GM21367 (cell line): ENCODE results near the gene MUC4.
"Not testable (repeated sequence)": the region's sequence is repeated elsewhere in the genome, so short reads cannot be mapped to it uniquely, and the experiment has no call there.

Experiments
- ATAC-seq: cut with Tn5 transposase; IDR thresholded peaks from one replicate; pipeline ENCODE4 v1.9.1; 2021; ENCODE audit not compliant: unreplicated experiment

Gene MUC4

GRCh38 chr3:195785781-195786405 lies 25.8 kb downstream of the MUC4 start:
- not testable (repeated sequence) for ATAC-seq

GRCh38 chr3:195784031-195784430 lies 27.7 kb downstream of the MUC4 start:
- not testable (repeated sequence) for ATAC-seq

- ATAC-seq = not testable (repeated sequence)
Measured at GRCh38 chr3:195781236-195781635, 30.5 kb downstream of the MUC4 start.

DNA sequence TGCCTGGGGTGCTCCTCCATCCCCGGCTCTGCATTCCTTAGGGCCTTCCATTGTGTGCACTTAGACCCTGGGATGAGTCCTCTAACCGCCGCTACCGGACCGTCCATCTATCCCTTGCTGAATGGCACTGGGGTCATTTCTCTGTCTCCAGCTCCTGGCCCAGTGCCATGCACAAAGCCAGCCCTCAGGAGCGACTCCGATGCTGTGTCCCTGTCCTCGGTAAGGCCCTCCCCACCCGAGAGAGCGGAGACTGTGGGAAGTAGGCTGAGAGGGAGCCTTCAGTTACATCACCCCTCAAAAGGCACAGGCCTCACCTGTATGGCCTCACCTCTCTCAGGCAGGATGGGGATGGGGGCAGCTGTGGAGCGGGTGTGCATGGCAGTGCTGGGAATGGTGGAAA lies 33.8 kb downstream of the MUC4 start:
- ATAC-seq = no peak

DNA sequence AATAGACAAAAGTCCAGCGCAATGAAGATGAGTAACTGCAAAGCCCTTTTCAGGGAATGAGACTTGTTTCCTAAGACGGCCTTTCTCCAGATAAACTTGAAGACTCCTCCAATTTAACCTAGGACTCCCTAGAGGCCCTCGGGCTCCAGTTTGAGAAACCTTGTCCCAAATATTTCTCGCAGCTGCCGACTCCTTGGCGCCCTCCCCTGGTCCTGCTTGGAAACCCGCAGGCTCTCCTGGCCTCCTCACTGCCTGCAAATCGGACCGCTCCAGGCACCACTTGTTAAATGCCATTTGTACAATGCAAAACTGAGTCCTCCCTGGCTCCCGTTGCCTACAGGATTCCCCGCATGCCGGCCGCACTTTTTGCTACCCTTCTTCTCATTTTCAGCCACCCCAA lies 36.8 kb downstream of the MUC4 start:
- no peak for ATAC-seq

- ATAC-seq = no peak
Measured at GRCh38 chr3:195773956-195774537, 37.7 kb downstream of the MUC4 start.

DNA sequence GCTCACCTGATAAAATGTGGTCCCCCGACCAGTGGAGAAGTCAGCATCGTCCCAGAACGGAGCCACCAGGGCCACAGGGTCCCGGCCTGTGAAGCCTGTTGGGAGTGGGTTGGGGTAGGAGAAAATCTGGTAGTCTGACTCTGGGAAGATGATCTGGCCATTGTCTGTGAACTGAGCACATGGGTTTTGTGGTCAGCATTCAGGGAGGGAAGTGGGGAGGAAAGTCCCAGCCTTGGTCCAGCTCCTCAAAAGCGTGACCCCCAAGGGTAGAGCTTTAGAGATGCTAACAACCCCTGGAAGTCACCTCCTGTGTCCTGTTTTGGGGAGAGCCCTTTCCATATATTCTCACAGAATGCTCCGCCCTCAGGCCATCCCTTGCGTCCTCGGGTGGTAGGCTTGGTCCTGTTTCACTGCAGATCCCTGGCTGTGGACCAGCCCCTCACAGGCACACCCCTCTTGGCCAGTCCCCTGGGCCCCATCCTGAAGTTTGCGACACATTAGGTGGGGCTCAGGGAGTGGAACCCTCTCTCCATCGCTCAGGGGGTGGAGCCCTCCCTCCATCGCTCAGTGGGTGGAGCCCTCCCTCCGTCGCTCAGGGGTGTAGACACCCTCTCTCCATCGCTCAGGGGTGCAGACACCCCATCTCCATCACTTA lies 40.0 kb downstream of the MUC4 start:
- no peak for ATAC-seq

DNA sequence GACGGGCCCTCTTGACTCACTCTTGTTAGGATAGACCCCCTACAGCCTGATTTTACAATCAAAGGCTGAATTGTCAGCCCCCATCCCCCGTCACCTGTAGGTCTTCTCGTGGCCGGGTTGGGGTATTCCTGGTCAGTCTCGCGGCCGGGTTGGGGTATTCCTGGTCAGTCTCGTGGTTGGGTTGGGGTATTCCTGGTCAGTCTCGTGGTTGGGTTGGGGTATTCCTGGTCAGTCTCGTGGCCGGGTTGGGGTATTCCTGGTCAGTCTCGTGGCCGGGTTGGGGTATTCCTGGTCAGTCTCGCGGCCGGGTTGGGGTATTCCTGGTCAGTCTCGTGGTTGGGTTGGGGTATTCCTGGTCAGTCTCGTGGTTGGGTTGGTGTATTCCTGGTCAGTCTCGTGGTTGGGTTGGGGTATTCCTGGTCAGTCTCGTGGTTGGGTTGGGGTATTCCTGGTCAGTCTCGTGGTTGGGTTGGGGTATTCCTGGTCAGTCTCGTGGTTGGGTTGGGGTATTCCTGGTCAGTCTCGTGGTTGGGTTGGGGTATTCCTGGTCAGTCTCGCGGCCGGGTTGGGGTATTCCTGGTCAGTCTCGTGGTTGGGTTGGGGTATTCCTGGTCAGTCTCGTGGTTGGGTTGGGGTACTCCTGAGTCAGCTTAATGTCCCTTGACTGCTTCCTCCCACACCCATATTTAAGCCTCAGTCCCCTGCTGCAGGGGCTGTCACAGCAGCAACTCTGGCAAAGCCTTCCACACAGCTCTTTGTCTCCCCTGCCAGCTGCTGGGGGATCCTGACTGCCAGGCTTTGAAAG lies 40.7 kb downstream of the MUC4 start:
- not testable (repeated sequence) for ATAC-seq

- ATAC-seq = no peak
Measured at GRCh38 chr3:195770081-195770840, 41.5 kb downstream of the MUC4 start.

GRCh38 chr3:195769551-195769950 lies 42.2 kb downstream of the MUC4 start:
- ATAC-seq = no peak

DNA sequence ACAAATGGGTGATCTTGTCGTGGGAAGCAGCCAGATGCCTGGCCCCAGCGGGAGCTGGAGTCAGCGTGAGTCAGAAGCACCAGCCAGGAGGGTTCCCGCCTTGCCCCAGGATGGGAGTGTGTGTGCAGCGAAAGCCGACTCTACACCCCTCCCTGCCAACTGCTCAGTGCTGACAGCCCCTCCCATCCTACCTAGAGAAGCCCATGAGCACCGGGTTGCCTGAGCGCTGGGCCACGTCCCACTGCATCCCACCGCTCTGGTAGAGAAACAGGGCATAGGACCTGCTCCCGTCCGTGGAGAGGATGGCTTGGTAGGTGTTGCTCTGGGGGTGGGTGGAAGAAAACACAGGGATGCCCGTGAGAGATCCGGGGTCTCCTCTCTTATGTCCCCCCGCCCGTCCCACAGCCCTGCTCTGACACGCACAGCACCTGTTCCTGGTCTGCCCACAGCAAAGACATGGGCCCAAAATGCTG lies 42.9 kb downstream of the MUC4 start:
- no peak for ATAC-seq

- no peak for ATAC-seq
Measured at GRCh38 chr3:195768414-195768813, 43.3 kb downstream of the MUC4 start.

- no peak for ATAC-seq
Measured at GRCh38 chr3:195767792-195768191, 43.9 kb downstream of the MUC4 start.

DNA sequence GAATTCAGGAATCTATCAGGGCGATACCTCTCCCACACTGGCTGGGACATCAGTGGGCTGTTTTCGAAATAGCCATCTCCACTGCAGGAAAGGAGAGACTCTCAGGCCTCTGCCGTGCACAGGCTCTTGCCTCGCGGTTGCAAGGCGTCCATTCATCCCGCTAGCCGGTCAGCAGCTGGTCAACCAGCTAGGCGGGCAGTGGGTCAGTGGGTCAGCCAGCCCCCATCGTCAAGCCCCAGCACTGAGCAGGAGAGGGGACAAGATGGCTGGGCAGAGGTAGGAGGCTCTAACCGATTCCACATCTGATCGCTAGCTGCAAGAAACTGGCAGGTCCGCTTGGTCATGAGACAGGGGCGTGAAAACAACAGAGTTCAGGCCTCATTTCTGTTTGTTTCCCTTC lies 45.1 kb downstream of the MUC4 start:
- ATAC-seq = no peak

DNA sequence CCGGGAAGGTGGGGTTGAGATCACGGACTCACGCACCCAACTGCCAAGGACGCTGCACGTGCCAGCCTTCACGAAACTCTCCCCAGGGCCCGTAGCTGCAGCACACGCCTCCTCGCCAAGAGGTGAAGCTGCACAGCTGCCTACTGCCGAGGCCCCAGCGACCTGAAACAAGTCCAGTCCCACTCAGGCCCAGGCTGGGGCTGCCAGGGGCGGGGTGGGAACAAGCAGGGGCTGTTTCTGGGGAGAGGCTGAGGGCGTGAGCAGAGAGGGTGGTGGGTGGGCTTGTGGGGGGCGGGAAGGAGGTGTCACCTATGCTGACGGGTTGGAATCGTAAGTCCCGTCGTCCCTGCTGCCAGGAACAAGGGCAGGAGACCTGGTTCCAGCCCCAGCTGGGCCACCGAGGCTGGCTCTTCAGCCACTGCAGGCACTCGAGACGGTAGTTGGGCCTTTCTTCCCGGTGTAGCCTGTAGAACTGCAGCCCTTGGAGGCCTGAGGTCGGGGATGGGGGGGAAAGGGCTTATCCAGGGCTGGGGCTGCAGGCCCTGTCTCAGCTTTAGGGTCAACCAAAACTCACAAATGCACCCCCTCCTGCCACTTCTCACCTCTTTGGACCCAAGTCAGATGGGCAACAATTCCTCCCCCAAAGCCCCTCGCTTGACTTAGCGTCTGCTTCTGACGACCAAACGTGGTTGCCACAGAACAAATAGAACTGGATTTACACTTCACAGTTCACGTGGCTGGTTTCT lies 46.6 kb downstream of the MUC4 start:
- no peak for ATAC-seq

- no peak for ATAC-seq
Measured at GRCh38 chr3:195763843-195764825, 47.6 kb downstream of the MUC4 start.

DNA sequence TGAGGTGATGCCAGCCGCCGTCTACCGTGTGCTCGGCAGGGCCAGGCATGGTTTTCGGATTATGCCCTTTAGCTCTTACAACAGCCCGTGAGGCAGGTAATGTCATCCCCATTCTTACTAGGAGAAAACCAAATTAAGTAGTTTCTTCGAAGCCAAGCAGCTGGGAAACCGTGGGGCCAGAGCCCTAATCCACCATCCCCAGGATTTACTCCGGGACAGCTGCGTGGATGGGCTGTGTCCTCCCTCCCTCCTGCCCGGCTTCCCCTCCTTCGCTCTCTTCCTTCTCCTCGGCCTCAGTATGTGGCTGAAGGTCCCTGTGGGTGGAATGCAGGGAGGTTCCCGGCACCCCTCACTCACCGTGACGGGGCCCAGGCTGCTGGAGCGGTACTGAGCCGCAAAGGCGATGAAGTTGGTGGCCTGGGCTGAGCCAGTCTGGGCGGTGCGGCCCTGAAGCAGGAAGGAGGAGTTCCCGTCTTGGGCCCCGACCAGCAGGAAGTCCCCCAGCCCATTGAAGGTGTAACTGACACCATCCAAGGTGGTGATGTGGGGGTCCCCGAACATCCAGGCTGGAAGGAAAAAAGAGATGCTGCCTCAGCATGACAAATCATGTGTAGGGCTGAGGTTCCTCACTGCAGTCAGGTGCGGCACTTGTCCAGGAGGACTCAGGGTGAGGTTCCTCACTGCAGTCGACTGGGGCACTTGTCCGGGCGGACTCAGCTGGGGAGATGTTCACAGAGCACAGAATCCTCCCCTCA lies 48.5 kb downstream of the MUC4 start:
- no peak for ATAC-seq

- no peak for ATAC-seq
Measured at GRCh38 chr3:195762611-195763010, 49.1 kb downstream of the MUC4 start.
